Stromal cell of bone marrow (primary cell): Measurements from ENCODE around the gene HCN4.

Experiments used
- DNase-seq: peaks from one replicate; pipeline ENCODE4 v3.0.0-alpha.2; 2012; ENCODE audit warnings: low read depth

The HCN4 gene

DNA sequence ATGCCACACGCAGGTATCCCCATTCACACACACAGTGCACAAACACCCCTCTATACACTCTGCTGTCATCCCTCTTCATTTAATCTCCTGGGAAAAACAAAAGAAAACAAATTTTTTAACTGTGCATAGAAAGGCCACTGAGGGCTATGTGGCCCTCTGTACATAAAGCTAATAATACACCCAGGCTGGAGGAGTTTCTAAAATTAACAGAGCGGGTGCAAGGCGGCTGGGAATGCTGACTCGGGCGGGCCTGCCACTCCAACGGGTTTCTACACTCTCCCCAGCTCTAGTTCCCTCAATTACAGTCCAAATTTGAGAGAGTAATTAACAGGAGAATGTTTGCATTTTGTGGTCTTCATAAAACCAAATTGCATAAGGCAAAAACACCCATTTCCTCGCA, 23.1 kb downstream of the HCN4 start:
- no peak for DNase-seq

DNA sequence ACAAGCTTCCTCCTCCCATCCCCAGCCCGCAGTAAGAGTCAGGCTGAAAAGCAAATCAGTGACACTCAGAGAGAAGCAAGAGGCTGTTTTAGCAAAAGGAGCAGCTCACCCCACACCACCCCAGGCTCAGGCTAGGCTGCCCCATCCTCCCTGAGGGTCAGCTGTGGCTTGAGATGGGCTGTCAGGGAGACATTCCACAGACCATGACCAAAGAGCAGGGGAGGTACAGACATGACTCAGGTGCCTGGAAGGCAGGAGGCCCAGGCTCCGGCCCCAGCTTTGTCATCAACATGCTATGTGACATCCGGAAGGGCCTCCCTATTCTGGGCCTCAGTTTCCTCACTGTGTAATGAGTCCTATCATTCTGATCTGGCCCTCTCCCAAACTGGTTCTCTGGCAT, 24.7 kb downstream of the HCN4 start:
- DNase-seq: no peak

DNA sequence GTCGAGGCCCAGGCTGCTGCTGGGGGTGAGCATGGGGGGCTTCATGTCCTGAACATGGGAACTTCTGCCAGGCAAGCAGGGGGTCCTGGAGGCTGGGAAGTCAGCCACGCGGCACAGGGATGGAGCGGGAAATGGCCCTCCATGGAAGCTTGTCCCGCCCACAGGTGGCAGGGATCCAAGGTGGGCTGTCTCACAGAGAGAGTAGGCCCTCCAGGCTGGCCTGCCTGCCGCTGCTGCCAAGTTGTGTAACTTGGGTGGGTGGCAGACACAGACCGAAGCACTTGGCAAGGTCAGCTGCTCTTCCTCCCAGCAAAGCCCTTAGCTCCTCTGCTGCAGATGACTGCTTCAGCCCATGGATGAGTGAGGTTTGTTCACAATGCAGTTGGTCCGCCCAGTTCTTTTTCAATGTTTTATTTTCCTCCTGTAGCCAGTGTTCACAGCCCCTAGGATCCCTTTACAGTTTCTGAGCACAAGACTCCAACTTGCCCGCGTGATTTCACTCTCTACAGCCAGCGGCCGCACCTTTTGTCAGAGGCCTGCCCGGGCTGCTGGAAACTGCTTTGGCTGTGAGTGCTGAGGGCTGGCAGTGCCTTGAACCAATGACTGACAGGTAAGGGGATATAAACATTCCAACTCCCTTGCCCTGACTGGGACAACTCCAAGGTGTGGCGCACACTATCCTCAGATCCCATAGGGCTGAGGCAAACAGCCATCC, 26.7 kb downstream of the HCN4 start:
- DNase-seq: no peak

DNA sequence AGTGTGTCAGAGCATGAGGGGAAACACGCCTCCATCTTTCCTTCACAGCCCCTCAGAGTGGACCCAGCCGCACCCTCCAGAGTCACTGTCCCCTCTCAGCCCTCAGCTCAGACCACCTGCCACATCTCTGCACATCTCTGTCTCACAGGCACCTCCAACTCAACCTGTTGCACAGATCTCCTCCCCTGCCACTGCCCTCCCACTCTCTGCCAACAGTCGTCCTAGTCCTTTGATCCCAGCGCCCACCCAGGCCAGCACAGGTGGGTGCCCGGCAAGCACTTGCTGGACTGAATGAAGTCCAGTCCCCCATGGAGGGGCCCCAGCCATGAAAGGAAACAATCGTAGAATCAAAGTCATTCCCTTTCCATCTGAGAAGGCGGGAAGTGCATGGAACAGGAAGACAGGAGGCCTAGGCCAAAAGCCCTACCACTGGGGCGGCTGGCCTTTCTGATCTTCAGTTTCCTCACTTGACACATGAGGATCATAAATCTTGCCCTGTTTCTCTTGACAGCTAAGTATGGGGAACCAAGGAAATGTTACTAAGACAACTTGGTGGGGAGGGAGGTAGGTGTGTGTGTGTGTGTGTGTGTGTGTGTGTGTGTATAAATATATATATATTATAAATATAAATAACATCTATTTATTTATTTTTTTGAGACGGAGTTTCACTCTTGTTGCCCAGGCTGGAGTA, 28.1 kb downstream of the HCN4 start:
- no peak for DNase-seq

DNA sequence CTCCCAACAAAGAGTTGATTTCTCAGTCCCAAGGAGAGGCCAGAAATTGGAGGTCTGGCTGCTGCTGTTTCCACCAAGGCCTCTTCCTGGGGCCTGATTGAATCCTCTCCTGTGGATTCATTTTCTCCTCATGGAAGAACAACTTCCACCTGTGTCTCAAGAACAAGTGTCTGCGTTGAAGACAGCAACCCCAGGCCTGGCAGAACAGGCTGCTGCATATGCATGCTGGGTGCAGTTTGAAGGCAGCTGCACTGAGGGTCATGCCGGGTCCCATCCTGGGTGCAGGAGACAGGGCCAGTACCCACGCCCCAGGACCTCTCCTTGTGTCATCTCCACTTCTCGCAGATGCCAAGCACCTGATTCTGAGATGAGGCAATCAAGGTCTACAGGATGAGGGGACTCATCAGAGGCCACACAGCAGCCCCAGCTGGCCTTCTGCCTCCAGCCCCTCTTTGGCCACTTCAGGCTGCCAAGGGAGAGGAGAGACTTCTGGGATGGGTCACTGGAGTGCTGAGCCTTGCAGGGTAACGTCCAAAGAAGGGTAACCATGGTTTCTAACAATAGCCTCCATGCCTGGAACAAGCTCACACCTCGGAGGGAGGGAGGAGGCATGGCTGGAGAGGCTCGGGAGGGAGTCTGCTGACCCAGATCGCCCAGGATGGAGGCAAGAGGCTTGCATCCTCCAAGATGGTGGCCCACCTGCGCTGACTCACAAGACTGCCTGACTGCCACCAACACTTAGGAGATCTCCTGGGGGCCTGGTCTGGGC, 30.0 kb downstream of the HCN4 start:
- no peak for DNase-seq

DNA sequence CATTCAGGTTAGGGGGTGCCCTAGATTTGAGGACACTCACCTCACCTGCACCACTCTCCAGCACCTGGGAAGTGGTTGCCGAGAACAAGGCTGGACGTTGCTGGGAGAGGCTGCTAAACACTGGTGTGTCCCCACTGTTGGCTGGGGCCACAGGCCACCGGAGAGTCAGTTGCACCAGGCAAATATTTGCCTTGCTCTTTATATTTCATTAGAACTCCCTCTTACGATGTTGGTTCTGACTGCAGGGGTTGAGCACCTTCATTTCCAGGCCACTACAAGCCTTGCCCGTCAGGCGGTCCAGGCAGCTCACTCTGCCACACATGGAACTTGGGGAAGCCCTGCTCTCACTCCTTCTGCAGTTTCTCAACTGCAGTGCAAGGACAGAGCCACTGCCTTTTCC, 30.7 kb downstream of the HCN4 start:
- no peak for DNase-seq

DNA sequence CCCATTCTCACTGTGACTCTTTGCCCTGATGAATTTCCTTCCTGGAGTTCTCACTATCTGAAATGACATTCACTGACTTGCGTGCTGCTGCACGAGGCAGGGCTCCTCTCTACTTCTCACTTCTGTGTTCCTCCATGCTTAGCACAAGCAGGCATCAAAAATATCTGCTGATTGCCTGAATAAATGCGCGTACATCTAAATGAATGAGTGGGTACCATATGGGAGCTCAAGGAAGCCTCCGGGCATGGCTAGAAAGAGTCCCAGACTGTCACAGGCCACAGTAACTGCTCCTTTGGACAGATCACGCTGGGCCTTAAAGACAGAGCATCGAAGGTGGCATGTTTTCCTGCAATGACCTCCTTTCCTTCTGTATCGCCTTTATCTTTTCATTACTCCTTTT, 31.6 kb downstream of the HCN4 start:
- DNase-seq: no peak

DNA sequence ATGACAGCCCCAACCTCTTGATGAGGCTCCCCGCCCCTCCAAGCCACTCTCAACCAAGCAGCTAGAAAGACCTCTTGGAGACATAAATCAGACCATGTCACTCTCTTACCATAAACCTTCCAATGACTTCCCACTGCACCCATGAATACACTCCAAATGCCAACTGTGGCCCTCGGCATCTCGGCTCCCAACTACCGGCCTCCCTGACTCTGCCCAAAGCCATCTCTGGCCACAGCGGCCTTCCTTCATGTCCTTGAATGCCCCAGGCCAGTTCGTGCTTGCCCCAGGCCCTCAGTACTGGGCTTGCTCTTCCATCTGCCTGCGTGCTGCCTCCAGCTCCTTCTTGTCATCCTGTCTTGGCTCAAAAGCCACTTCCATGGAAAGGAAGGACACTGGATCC, 32.0 kb downstream of the HCN4 start:
- no peak for DNase-seq

DNA sequence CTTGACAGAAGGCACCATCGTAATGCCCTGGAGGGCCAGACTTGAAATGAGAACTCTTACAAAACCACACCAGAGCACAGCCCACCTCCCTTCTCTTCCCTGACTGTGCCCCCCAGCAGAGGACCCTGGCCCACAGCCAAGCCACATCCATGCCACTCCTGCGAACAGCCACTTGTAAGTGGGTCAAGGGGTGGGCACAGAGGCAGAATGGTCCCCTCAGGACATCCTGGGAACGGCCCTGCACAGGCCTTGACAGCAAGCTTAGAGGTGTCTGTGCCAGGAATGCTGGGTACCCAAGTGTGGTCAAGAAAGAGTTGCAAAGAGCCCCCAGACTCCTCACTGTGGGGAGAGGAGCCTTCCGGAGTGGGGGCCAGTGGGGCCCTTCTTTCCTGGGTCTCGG, 33.3 kb downstream of the HCN4 start:
- no peak for DNase-seq

DNA sequence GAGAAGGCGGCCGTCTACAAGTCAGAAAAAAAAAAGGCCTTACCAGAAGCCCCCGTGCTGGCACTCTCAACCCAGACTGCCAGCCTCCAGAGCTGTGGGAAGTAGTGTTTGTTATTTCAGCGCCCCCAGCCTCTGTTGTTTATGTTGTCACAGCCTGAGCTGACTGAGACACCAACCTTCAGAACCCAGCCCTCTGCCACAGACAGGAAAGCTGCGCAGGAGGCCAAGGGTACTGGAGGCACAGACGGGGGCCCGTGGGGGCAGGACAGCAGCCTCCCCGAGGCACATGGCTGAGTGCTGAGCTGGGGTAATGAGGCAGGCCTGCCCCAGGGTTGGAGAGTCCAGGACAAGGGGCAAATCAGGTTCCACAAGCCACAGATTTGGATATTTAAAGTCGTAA, 33.7 kb downstream of the HCN4 start:
- no peak for DNase-seq

DNA sequence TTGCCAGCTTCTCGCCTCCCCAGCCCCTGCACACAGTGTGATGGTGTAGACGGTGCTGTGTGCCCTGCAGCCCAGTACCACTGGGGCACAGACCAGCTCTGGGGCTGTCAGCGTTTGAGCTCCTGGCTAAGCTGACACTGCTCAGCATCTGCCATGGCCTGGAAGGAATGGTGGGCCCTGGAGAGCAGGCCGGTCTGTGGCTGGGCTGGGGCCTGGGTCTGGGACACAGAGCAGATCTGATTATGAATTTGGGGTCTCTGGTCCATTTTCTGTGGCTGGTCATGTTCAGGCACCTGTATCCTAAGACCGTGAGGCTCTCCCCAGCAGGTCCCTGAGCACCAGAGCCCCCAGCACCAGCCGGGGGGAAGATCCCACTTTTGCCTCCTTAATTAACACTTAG, 34.7 kb downstream of the HCN4 start:
- DNase-seq: no peak

DNA sequence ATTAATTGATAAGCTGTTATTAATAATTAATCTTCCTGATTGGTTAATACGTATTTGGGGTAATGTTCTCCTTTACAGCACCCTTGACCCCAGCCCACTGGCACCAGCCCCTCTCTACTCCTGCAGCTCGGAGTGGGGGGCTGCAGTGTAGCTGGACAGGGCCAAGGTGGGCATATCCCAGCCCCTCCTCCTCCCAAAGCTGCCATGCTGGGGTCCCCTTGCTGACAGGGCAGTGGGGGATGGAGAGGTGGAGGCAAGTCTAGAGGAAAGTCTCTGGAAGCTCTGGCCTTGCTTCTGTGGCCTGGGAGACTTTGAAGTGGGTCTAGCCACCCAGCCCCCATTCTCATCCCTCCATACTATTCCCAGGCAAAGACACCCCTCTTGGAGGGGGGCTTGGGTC, 35.8 kb downstream of the HCN4 start:
- DNase-seq: no peak

DNA sequence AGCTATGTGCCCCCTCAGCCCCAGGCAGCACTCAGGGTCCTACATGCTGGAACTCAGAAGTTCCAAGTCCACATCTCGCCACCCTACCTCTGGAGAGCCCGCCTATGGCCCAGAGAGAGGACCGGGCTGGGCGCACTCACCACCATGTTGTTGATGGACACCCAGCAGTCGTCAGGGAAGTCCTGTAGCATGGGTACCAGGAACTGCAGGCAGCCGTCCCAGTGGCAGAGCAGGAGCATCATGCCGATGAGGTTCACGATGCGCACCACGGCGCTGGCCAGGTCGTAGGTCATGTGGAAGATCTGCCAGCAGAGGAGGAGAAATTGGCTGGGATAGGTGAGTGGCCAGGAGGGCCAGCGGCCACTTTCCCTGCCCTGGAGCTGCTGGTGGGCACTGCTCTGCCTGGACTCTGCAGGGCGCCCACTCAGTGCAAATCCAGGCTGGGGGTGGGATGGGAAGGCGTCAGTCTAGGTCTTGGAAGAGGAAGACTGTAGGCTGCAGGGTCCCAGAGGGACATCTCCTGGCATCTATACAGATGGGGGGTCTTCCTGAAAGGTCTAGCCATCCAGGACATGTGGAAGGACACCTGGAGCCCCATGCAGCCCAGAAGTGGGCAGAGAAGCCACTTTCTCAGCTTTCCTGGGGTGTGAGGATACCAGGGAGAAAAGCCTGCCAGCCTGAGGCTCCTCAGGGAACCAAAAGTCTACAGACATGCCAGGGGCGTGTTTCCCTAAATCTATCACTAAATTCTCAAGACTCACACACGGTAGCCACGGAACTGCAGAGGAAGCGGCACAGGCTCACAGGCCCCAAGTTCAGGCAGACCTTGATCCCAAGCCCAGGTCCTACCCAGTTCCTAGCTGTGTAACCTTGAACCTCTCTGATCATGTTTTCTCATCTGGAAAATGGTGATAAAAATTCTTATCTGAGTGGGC, 36.5 kb downstream of the HCN4 start:
- no peak for DNase-seq

DNA sequence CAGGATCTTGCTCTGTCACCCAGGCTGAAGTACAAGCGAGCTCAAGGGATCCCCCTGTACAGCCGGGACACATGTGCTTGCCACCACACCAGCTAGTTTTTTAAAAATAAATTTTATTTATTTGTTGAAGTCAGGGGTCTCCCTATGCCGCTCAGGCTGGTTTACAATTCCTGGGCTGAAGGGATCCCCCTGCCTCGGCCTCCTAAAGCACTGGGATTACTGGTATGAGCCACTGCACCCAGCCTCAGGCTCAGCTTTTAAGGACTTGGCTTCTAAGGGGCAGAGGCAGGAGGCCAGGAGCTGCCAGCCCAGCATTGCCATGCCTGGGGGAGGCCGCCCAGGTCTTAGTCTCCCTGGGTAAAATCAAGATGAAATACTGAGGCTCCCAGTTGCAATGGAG, 37.3 kb downstream of the HCN4 start:
- no peak for DNase-seq

DNA sequence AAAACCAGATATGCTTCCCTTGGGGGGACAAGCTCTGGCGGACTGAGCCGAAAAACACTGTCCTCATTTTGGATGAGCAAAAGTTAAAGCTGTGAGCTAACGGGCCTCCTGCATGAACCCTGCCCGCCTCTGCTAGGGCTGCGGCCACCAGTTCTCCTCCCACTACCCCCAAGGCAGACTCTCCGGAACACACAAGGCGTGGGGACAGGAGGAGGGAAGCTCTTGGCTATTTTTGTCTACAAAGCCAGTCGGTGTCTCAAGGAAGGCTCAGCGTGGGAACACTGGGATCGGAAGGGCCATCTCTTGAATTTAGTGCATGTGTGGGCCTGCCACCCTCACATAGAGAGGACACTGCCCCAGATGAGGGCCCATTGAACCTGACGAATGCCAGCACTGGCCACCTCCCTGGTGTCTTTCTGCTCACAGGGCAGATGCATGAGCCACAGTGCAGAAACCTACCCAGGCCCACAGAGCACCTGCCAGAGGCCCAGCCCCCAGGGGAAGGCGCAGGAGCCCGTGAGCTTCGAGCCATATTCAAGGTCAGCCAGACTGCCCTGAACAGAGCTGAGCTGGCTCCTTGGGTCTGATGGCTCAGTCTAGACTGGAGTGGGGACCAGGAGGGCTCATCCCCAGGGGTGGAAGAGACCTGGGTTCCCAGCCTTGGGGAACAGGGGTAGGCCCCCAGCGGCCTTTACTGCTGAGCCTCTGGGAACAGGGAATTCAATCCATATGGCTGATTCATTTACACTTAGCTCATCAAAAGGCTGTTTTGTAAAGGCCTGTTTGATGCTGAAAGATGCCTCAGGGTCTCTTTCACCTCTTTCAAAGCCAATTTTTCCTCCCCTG, 38.3 kb downstream of the HCN4 start:
- no peak for DNase-seq

DNA sequence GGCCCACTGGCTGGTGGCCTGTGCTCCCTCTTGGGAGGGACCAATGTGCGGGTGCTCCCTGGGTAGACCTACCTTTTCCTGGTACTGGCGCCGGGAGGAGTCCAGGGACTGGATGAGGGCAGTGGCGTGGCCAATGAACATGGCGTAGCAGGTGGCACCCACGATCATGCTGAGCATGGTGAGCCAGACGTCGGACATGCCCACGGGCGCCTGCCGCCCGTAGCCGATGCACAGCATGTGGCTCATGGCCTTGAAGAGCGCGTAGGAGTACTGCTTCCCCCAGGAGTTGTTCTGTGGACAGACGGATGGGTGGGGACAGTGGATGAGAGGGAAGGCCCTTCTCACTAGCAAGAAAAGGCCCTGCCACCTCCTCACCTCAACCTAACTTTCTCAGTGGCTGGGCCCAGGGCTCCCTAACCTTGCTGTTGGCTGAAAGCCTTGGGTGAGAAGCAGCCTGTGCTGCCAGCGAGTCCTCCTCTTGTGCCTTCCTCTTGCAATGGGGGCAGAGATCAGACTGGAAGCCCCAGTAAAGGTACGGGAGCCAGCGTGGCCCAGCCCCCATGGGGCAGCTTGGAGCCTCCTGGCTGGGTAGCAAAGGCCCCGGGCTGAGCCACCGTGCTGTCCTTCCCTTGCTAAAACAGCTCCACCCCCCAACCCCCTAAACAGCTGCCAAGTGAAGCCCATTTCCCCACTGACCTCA, 39.1 kb downstream of the HCN4 start:
- no peak for DNase-seq

DNA sequence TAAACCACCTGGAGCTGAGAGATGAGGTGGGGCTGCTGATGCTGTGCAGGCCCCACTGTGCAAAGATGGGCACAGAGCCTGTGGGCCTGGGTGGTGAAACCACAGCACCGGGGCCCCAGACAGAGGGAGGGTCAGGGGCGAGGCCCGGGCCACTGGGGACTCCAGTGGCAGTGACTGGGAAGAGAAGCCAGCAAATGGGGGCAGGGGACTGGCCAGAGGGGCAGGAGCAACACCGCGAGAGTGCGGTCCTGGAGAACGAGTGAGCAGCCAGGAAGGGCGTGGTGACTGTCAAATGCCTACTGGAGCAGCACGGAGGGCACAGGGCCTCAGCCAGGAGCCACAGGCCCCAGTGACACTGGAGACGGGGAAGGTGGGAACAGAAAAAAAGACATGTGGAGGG, 39.8 kb downstream of the HCN4 start:
- no peak for DNase-seq

DNA sequence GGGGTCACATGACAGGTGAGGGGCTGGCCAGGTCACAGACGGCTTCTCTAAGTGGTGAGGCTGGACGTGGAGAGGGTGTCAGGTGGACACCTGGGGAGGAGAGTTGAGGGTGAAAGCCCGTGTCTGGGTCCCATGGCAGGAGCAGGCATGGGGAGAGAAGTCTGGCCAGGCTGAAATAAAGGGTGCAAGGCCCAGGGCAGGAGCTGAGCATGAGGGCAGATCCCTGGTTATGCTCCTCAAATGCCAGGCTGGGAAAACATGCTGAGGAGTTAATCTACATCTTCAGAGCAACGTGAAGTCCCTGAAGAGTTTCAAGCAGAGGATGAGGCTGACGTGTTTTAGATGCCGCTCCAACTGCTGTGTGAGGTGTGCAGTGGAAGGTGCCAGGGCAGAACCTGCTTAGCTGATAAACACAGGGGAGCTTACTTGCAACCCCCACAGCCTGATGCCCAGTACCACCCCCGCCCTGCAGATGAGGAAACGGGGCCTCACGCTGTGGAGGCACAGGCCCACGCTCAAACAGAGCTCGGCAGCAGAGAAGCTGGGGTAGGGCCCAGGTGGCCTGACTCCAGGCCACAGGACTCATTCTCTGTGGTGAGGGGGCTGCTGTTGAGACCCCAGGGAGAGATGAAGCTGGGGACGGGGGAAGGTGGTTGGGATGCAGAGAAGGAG, 40.5 kb downstream of the HCN4 start:
- no peak for DNase-seq

DNA sequence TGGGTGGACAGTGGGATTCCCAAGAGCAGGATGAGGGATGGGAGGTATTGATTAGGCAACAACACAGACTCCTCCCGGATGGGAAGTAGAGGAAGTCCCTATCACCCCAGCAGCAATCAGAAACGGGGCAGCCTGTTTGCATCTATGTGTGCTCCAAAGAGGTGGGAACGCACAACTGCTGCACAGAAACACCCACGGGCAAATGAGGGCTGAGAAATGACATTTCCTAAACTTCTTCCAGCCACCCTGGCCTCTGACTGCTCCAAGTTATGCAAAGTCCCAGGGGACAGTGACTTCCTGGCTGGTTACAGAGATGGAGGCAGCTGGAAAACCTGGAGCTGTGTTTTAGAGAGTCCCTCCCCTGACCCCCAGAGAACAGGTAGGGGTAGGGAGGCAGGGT, 42.6 kb downstream of the HCN4 start:
- no peak for DNase-seq
